HEK293 (cell line): Measurements from ENCODE around the gene ADIPOR2.

Source experiments
- CTCF ChIA-PET: fragments of 350-600 bp; formaldehyde crosslinking; extraction: SDS; loops from one replicate; lab custom pipeline; 2021; ENCODE audit warnings: antibody characterized with exemption; lab: Yijun Ruan, JAX
- POLR2A ChIA-PET: fragments of 300-600 bp; formaldehyde crosslinking; extraction: SDS; loops from one replicate; lab custom pipeline; 2020; ENCODE audit warnings: antibody characterized with exemption, inconsistent platforms; lab: Yijun Ruan, JAX
- H3K27ac ChIP-seq: fragments of 200-500 bp; sonication (Bioruptor generic); 2 replicates; pipeline ENCODE4 v1.5.1; 2014; ENCODE audit warnings: low read depth, low read length, control low read depth, inconsistent platforms; ENCODE audit errors: extremely low read depth
- H3K36me3 ChIP-seq, 2 experiments: fragments of 200-500 bp in 1 of 2; sonication (Bioruptor generic) in 1 of 2; 1 replicate in 1 of 2; 2 replicates in 1 of 2; pipeline ENCODE4 v1.5.1; 2014 to 2017; ENCODE audit warnings: inconsistent platforms in 2 of 2, low read length in 2 of 2; ENCODE audit not compliant: control insufficient read depth in 2 of 2, insufficient read depth in 1 of 2
- H3K4me1 ChIP-seq: fragments of 200-500 bp; sonication (Bioruptor generic); 2 replicates; pipeline ENCODE4 v1.5.1; 2014; ENCODE audit warnings: mild to moderate bottlenecking, low read length, inconsistent platforms; ENCODE audit not compliant: control insufficient read depth, insufficient read depth
- H3K4me3 ChIP-seq: 2 replicates; pipeline ENCODE4 v1.5.1; 2011; ENCODE audit warnings: low read depth, mild to moderate bottlenecking, control low read depth, low read length, moderate library complexity
- H3K9me3 ChIP-seq: fragments of 200-500 bp; sonication (Bioruptor generic); 2 replicates; pipeline ENCODE4 v1.5.1; 2014; ENCODE audit warnings: low read depth, low read length, inconsistent platforms; ENCODE audit not compliant: control insufficient read depth, insufficient read depth
- BCL6B ChIP-seq: fragments of 450-650 bp; formaldehyde crosslinking; IDR thresholded peaks from 2 replicates; pipeline ENCODE4 v1.5.1; 2017; ENCODE audit warnings: missing biosample characterization, missing genetic modification characterization
- GLIS2 ChIP-seq: fragments of 450-650 bp; formaldehyde crosslinking; IDR thresholded peaks from 2 replicates; pipeline ENCODE4 v1.5.1; 2016; ENCODE audit warnings: missing biosample characterization, missing genetic modification characterization
- KLF16 ChIP-seq: fragments of 450-650 bp; formaldehyde crosslinking; IDR thresholded peaks from 2 replicates; pipeline ENCODE4 v1.5.1; 2017; ENCODE audit warnings: missing biosample characterization, missing genetic modification characterization
- RBAK ChIP-seq: fragments of 450-650 bp; formaldehyde crosslinking; IDR thresholded peaks from 2 replicates; pipeline ENCODE4 v1.5.1; 2016; ENCODE audit warnings: missing biosample characterization, missing genetic modification characterization
- SCRT1 ChIP-seq: fragments of 450-650 bp; formaldehyde crosslinking; IDR thresholded peaks from 2 replicates; pipeline ENCODE4 v1.5.1; 2016; ENCODE audit warnings: missing biosample characterization, missing genetic modification characterization, borderline replicate concordance
- YY2 ChIP-seq: fragments of 450-650 bp; formaldehyde crosslinking; IDR thresholded peaks from 2 replicates; pipeline ENCODE4 v1.5.1; 2016; ENCODE audit warnings: missing biosample characterization, missing genetic modification characterization
- ZBTB17 ChIP-seq: fragments of 450-650 bp; formaldehyde crosslinking; IDR thresholded peaks from 2 replicates; pipeline ENCODE4 v1.5.1; 2016; ENCODE audit warnings: missing biosample characterization, missing genetic modification characterization
- ZFP3 ChIP-seq: fragments of 450-650 bp; formaldehyde crosslinking; IDR thresholded peaks from 2 replicates; pipeline ENCODE4 v1.5.1; 2016; ENCODE audit warnings: low read depth, missing biosample characterization, missing genetic modification characterization
- ZNF121 ChIP-seq: fragments of 450-650 bp; formaldehyde crosslinking; IDR thresholded peaks from 2 replicates; pipeline ENCODE4 v1.5.1; 2016; ENCODE audit warnings: missing biosample characterization, missing genetic modification characterization
- ZNF140 ChIP-seq: fragments of 450-650 bp; formaldehyde crosslinking; IDR thresholded peaks from 2 replicates; pipeline ENCODE4 v1.5.1; 2016; ENCODE audit warnings: missing biosample characterization, missing genetic modification characterization
- ZNF16 ChIP-seq: fragments of 450-650 bp; formaldehyde crosslinking; IDR thresholded peaks from 2 replicates; pipeline ENCODE4 v1.5.1; 2016; ENCODE audit warnings: low read depth, missing biosample characterization, missing genetic modification characterization
- ZNF184 ChIP-seq: fragments of 450-650 bp; IDR thresholded peaks from 2 replicates; pipeline ENCODE4 v1.5.1; 2018; ENCODE audit warnings: missing biosample characterization, mild to moderate bottlenecking, missing genetic modification characterization
- ZNF19 ChIP-seq: fragments of 450-650 bp; formaldehyde crosslinking; IDR thresholded peaks from 2 replicates; pipeline ENCODE4; 2016; ENCODE audit warnings: missing biosample characterization, missing genetic modification characterization, low read depth
- ZNF202 ChIP-seq: fragments of 450-650 bp; formaldehyde crosslinking; IDR thresholded peaks from 2 replicates; pipeline ENCODE4 v1.5.1; 2016; ENCODE audit warnings: missing biosample characterization, missing genetic modification characterization, borderline replicate concordance
- ZNF214 ChIP-seq: fragments of 450-650 bp; formaldehyde crosslinking; IDR thresholded peaks from 2 replicates; pipeline ENCODE4 v1.5.1; 2017; ENCODE audit warnings: missing biosample characterization, mild to moderate bottlenecking, missing genetic modification characterization, borderline replicate concordance
- ZNF223 ChIP-seq: fragments of 450-650 bp; formaldehyde crosslinking; IDR thresholded peaks from 2 replicates; pipeline ENCODE4 v1.5.1; 2016; ENCODE audit warnings: missing biosample characterization, missing genetic modification characterization
- ZNF280C ChIP-seq: fragments of 450-650 bp; formaldehyde crosslinking; IDR thresholded peaks from 2 replicates; pipeline ENCODE4 v1.5.1; 2016; ENCODE audit warnings: missing biosample characterization, missing genetic modification characterization
- ZNF292 ChIP-seq: fragments of 450-650 bp; formaldehyde crosslinking; IDR thresholded peaks from 2 replicates; pipeline ENCODE4 v1.5.1; 2016; ENCODE audit warnings: low read depth, missing biosample characterization, missing genetic modification characterization, borderline replicate concordance
- ZNF350 ChIP-seq: fragments of 450-650 bp; formaldehyde crosslinking; IDR thresholded peaks from 2 replicates; pipeline ENCODE4 v1.5.0; 2017; ENCODE audit warnings: missing biosample characterization, mild to moderate bottlenecking, missing genetic modification characterization
- ZNF391 ChIP-seq: fragments of 450-650 bp; formaldehyde crosslinking; IDR thresholded peaks from 2 replicates; pipeline ENCODE4 v1.5.1; 2016; ENCODE audit warnings: low read depth, missing biosample characterization, missing genetic modification characterization, borderline replicate concordance
- ZNF416 ChIP-seq: fragments of 450-650 bp; formaldehyde crosslinking; IDR thresholded peaks from 2 replicates; pipeline ENCODE4 v1.5.1; 2016; ENCODE audit warnings: missing biosample characterization, missing genetic modification characterization
- ZNF488 ChIP-seq: fragments of 450-650 bp; formaldehyde crosslinking; IDR thresholded peaks from 2 replicates; pipeline ENCODE4 v1.5.1; 2016; ENCODE audit warnings: missing biosample characterization, missing genetic modification characterization
- ZNF510 ChIP-seq: fragments of 450-650 bp; formaldehyde crosslinking; IDR thresholded peaks from 2 replicates; pipeline ENCODE4 v1.5.1; 2018; ENCODE audit warnings: mild to moderate bottlenecking, missing genetic modification characterization, missing biosample characterization; ENCODE audit not compliant: insufficient replicate concordance
- ZNF518A ChIP-seq: fragments of 450-650 bp; formaldehyde crosslinking; conservative IDR thresholded peaks from 2 replicates; pipeline ENCODE4 v1.5.1; 2016; ENCODE audit warnings: low read depth, missing biosample characterization, missing genetic modification characterization
- ZNF560 ChIP-seq: fragments of 450-650 bp; formaldehyde crosslinking; IDR thresholded peaks from 2 replicates; pipeline ENCODE4 v1.5.1; 2017; ENCODE audit warnings: missing biosample characterization, missing genetic modification characterization, borderline replicate concordance
- ZNF600 ChIP-seq: fragments of 450-650 bp; formaldehyde crosslinking; IDR thresholded peaks from 2 replicates; pipeline ENCODE4 v1.5.1; 2016; ENCODE audit warnings: missing biosample characterization, missing genetic modification characterization
- ZNF654 ChIP-seq: fragments of 450-650 bp; formaldehyde crosslinking; IDR thresholded peaks from 2 replicates; pipeline ENCODE4 v1.5.1; 2016; ENCODE audit warnings: low read depth, missing biosample characterization, missing genetic modification characterization
- ZNF776 ChIP-seq: fragments of 450-650 bp; formaldehyde crosslinking; IDR thresholded peaks from 2 replicates; pipeline ENCODE4 v1.5.0; 2017; ENCODE audit warnings: missing biosample characterization, missing genetic modification characterization, borderline replicate concordance
- ZSCAN23 ChIP-seq: fragments of 450-650 bp; formaldehyde crosslinking; IDR thresholded peaks from 2 replicates; pipeline ENCODE4 v1.5.1; 2016; ENCODE audit warnings: missing biosample characterization, missing genetic modification characterization

Gene ADIPOR2

GRCh38 chr12:1703771-1704722 is 13.2 kb downstream of the ADIPOR2 start:
- Histone ChIP-seq H3K9me3 (no peaks in the 10 kb centered on the region), H3K27ac (no peak overlapping the region), H3K4me3 (no peak overlapping the region), H3K4me1 (peaks cover 14% of the 10 kb centered on the region), H3K36me3 (no peaks in the 10 kb centered on the region)
- ChIA-PET CTCF (interaction anchor here (0.9 to 2.0 kb wide), 2 partner anchors 86 to 235 kb away, joined by 5 to 8 read pairs; no protein-coding TSS in a partner anchor), POLR2A (no interaction called here)
- TF ChIP-seq ZNF214 (tag by site-specific recombination) = no peak
- TF ChIP-seq ZNF654 = no peak
- no peak for TF ChIP-seq ZBTB17 (tag by site-specific recombination)
- 0 out of 2 replicates have a peak, but pooled peaks have one; percentile 27 for TF ChIP-seq ZNF202 (tag by site-specific recombination)
- peak; percentile 80 for TF ChIP-seq ZNF121 (tag by site-specific recombination)
- no peak for TF ChIP-seq ZFP3 (tag by site-specific recombination)
- no peak for TF ChIP-seq GLIS2 (tag by site-specific recombination)
- no peak for TF ChIP-seq ZNF510
- TF ChIP-seq ZNF391 (tag by site-specific recombination) = no peak
- no peak for TF ChIP-seq ZNF518A (tag by site-specific recombination)
- no peak for TF ChIP-seq ZNF776
- no peak for TF ChIP-seq ZNF184 (tag by site-specific recombination)
- TF ChIP-seq SCRT1 (tag by site-specific recombination) = no peak
- no peak for TF ChIP-seq ZNF488
- TF ChIP-seq ZNF292 (tag by site-specific recombination) = no peak
- TF ChIP-seq ZNF19 (tag by site-specific recombination) = no peak
- no peak for TF ChIP-seq ZNF416
- TF ChIP-seq ZSCAN23 (tag by site-specific recombination) = no peak
- no peak for TF ChIP-seq BCL6B (tag by site-specific recombination)
- TF ChIP-seq YY2 (tag by site-specific recombination) = no peak
- no peak for TF ChIP-seq ZNF16
- TF ChIP-seq ZNF350 (tag by site-specific recombination) = no peak
- TF ChIP-seq KLF16 (tag by site-specific recombination) = no peak
- no peak for TF ChIP-seq RBAK
- no peak for TF ChIP-seq ZNF560 (tag by site-specific recombination)
- no peak for TF ChIP-seq ZNF140
- TF ChIP-seq ZNF600 (tag by site-specific recombination) = no peak
- no peak for TF ChIP-seq ZNF223 (tag by site-specific recombination)
- TF ChIP-seq ZNF280C (tag by site-specific recombination) = no peak
